COR-L47 (cell line): Measurements from ENCODE around the gene PLA2G1B.
"Not testable (repeated sequence)": the region's sequence is repeated elsewhere in the genome, so short reads cannot be mapped to it uniquely, and the experiment has no call there.

Experiments used
- DNase-seq: peaks from one replicate; lab custom pipeline; 2025; lab: John Stamatoyannopoulos, UW

The PLA2G1B gene

GRCh38 chr12:120358412-120359100 lies 31.0 kb upstream of the PLA2G1B start:
- no peak for DNase-seq

- DNase-seq = no peak
Observed at GRCh38 chr12:120357104-120357503, 29.5 kb upstream of the PLA2G1B start.

DNA sequence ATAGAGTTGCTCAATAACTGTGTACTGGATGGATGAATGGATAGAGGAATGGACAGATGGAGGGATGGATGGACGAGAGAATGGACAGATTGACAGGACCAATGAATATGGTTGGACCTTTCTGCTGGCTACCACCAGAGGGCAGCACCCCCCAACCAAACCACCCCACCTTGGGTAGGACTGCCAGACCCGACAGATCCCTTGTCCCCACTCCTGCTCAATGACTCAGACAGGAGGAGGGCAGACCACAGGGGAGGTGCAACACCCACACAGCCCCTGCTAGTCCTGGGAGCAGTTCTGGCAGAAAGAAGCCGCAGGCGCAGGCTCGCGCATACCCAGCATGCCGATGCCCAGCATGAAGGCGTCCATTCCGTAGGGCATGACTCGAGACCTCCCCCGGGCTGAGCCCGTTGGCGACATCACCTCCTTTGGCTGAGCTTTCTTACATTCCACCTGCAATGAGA lies 29.0 kb upstream of the PLA2G1B start:
- DNase-seq = peak; percentile 58

DNA sequence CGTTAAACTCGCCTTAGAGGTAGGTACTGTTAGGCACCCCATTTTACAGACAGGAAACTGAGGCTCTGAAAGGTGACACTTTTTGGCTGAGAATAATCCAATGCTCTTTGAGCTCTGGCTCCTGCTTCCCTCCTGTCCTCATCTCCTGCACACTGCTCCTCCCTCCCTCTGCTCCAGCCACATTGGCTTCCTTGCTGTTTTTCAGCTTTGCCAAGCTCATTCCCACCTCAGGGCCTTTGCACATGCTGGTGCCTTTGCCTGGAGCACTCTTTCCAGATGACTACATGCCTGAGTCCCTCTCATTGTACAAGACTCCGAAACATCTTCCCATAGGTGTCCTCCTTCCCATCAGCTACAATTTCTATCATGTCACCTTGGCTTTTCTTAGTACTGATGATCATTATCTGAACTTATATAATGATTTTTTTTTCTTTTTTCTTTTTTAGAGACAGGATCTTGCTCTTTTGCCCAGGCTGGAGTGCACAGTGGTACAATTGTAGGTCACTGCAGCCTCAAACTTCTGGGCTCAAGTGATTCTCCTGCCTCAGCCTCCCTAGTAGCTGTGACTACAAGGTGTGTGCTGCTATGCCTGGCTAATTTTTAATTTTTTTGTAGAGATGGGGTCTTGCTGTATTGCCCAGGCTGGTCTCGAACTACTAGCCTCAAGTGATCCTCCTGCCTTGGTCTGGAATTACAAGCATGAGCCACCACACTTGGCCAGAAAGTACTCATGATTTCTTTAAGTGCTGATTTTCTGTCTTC lies 26.2 kb upstream of the PLA2G1B start:
- DNase-seq = no peak

DNA sequence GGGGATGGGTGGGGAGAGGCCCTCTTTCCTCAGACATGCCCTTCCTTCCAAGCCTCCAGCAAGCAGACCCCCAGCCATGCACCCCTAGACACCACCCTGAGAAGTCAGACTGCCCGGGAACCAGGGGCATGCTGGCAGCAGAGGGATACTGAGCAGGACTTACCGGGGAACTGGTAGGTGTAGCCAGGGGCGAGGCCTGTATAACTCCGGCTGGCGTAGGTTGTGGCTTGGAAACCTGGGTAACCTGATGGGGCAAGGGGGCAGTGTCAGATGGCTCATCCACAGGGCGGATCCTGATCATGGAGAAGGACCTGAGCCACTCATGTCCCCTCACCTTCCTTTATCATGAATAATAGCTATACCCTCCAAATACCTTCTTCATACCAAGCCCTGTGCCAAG lies 25.6 kb upstream of the PLA2G1B start:
- no peak for DNase-seq

GRCh38 chr12:120352117-120352516 lies 24.5 kb upstream of the PLA2G1B start:
- no peak for DNase-seq

DNA sequence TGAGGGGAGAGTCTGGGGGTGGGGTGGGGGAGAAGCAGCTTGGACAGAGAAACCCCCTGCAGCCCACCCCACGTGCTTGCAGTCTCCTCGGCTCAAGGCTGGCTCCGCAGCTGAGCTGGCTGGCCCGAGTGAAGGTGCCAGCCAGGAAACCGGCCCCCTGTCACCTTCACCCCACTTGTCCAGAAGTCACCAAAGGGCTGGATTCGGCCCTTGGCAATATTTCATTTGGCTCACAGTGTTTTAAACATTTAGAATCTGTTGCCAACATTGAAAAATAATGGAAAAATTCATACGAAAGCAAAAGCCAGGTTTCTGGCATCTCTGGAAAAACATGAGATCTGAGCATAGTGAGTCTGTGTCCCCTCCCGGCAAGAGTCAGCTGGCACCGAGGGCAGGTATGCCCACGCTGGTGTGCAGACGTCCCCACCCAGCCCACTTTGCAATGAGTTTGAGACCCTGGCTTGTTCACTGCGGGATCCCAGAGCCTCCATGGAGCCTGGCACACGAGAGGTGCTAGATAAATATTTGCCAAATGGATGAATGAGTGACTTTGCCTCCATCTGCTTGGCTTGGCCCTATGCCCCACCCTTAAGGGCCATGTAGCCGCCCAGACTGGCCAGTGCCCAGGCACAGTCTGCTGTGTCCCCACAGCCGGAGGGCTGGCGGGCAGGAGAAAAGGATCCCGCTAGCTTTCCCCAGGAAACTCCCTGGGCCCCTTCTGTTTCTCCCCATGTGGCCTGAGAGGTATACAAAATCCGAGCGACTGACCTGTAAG lies 23.2 kb upstream of the PLA2G1B start:
- peak; percentile 44 for DNase-seq

DNA sequence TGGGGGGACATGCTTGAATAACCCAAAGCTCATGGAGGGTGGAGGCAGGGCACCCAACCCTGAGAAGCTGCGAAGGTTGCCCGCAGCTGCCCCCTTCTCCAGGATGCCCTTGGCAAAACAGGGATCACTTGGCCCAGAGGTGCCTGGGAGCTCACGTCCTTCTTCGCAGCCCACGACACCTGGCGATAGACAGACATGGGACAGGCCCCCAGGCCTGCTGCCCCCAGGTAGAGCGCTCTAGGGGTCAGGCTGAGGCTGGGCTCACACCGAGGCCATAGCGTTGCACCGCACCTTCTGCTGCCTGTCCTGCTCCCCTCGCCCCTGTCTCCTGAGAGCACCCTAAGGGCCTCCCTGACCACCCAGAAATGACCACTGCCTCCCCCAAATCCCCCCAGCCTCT lies 20.2 kb upstream of the PLA2G1B start:
- DNase-seq = no peak

GRCh38 chr12:120346681-120347080 lies 19.1 kb upstream of the PLA2G1B start:
- no peak for DNase-seq

GRCh38 chr12:120346031-120346430 lies 18.5 kb upstream of the PLA2G1B start:
- no peak for DNase-seq

DNA sequence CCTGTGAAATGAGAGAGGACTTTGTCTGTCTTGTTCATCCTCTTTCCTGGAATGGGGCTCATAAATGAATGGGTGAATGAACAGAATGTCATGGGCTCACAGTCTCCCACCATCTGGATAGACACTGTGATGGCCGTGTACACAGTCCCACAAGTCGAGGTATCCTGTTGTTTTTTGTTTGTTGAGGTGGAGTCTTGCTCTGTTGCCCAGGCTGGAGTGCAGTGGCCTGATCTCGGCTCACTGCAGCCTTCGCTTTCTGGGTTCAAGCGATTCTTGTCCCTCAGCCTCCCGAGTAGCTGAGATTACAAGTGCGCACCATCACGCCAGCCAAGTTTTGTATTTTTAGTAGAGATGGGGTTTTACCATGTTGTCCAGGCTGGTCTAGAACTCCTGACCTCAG lies 16.1 kb upstream of the PLA2G1B start:
- DNase-seq = no peak

GRCh38 chr12:120343039-120343537 lies 15.5 kb upstream of the PLA2G1B start:
- DNase-seq = no peak

- DNase-seq = no peak
Observed at GRCh38 chr12:120342175-120343038, 14.8 kb upstream of the PLA2G1B start.

DNA sequence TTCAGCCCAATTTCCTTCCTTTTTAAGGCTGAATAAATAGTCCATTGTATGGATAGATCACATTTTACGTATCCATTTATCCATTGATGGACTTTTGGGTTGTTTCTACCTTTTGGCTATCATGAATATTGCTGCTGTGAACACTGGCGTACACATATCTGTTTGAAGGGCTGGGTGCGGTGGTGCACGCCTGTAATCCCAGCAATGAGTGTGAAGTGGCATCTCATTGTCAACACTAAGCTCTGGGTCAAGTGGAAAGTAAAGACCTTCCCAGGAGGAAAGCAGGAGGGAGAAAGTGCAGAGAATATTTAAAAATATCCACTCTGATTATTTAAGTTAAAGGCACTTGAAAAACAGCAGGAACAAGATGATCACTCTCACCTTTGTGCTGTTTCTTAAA lies 11.7 kb upstream of the PLA2G1B start:
- DNase-seq = no peak

DNA sequence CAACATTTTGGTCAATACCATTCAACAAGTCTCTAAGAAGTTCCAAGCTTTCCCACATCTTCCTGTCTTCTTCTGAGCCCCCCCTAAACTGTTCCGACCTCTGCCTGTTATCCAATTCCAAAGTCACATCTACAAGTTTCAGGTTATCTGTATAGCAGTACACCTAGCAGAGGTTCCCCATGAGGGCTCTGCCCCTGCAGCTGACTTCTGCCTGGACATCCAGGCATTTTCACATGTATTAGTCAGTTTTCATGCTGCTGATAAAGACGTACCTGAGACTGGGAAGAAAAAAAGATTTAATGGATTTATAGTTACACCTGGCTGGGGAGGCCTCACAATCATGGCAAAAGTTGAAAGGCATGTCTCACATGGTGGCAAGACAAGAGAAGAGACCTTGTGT lies 10.2 kb upstream of the PLA2G1B start:
- no peak for DNase-seq

DNA sequence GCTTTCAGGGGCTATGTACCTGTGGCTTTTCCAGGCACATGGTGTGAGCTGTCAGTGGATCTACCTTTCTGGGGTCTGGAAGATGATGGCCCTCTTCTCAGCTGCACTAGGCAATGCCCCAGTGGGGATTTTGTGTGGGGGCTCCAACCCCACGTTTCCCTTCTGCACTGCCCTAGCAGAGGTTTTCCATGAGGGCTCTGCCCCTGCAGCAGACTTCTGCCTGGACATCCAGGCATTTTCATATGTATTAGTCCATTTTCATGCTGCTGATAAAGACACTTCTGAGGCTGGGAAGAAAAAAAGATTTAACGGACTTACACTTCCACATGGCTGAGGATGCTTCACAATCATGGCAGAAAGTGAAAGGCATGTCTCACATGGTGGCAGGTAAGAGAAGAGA lies 8.8 kb upstream of the PLA2G1B start:
- not testable (repeated sequence) for DNase-seq

DNA sequence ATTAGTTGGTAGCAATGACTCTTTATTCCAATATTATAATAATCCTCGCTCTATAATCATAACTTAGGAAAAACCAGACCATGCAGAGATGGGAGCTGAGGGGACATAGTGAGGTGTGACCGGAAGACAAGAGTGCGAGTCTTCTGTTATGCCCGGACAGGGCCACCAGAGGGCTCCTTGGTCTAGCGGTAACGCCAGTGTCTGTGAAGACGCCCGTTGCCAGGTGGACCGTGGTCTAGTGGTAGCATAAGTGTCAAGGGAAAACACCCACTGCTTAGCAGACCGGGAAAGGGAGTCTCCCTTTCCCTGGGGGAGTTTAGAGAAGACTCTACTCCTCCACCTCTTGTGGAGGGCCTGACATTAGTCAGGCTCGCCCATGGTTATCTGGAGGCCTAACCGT lies 7.9 kb upstream of the PLA2G1B start:
- DNase-seq = peak; percentile 53

GRCh38 chr12:120332523-120332922 lies 4.9 kb upstream of the PLA2G1B start:
- no peak for DNase-seq

DNA sequence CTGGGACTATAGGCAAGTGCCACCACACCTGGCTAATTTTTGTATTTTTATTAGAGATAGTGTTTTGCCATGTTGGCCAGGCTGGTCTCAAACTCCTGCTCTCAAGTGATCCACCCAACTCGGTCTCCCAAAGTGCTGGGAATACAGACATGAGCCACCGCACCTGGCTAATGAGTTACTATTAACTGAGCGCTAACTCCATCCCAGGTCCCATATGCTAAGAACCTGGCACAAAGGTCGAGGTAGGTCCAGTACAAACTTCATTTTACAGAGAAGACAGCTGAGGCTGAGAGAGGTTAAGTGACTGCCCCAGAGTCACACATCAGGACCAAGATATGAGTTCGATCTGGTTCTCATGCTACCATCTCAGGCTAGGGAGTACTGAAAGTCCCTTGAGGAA lies 4.5 kb upstream of the PLA2G1B start:
- no peak for DNase-seq

DNA sequence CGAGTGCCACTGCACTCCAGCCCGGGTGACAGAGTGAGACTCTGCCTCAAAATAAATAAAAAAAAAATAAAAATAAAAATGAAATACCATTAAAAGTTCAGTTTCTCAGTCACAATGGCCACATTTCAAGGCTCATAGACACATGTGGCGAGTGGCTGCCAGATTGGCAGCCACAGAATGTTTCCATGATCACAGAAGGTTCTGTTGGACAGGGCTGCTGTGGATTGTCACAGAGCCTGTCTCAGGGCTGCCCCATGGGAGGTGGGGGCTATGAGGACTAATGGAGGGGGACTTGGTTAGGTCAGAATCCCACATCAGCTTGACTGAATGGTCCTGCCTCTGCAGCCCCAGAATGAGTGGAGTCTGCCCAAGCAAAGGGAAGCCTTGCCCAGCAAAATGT lies 3.8 kb upstream of the PLA2G1B start:
- no peak for DNase-seq

DNA sequence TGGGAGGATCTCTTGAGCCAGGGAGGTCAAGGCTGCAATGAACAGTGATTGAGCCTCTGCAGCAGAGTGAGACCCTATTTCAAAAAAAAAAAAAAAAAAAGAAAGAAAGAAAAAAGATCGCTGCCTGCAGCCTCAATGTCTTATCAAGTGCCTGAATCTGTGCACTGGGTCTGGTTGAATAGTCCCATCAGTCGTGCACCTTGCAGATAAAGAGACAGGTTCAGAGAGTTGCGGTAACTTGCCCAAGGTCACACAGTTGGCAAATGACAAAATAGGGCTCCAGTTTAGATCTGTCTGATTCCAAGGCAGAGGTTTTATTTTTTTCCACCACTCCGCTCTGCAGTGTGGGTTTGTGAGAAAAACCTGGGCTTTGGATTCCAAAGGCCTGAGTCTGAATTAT lies 649 bp upstream of the PLA2G1B start:
- DNase-seq = no peak
